NCI-H748 (cell line): Measurements from ENCODE around the gene CCDC157.

ENCODE experiments used
- DNase-seq: peaks from one replicate; lab custom pipeline; 2025; ENCODE audit not compliant: unreplicated experiment; lab: John Stamatoyannopoulos, UW

Gene CCDC157

GRCh38 chr22:30411780-30412179 is 55.0 kb downstream of the CCDC157 start:
- DNase-seq = no peak

- DNase-seq = no peak
These were observed 56.2 kb downstream of the CCDC157 start for GRCh38 chr22:30413001-30413400.

- no peak for DNase-seq
These were observed 57.1 kb downstream of the CCDC157 start for GRCh38 chr22:30413745-30414524.

- no peak for DNase-seq
These were observed 57.8 kb downstream of the CCDC157 start for GRCh38 chr22:30414525-30415047.

GRCh38 chr22:30416403-30416802 is 59.6 kb downstream of the CCDC157 start:
- DNase-seq = no peak

GRCh38 chr22:30416837-30417236 is 60.0 kb downstream of the CCDC157 start:
- no peak for DNase-seq

- no peak for DNase-seq
These were observed 63.7 kb downstream of the CCDC157 start for GRCh38 chr22:30420347-30421125.

GRCh38 chr22:30421695-30422480 is 65.1 kb downstream of the CCDC157 start:
- DNase-seq = no peak

- DNase-seq = peak; percentile 57
These were observed 65.9 kb downstream of the CCDC157 start for GRCh38 chr22:30422481-30423300.

GRCh38 chr22:30423301-30423958 is 66.6 kb downstream of the CCDC157 start:
- DNase-seq = peak; percentile 78

GRCh38 chr22:30423959-30424533 is 67.2 kb downstream of the CCDC157 start:
- peak; percentile 98 for DNase-seq

- no peak for DNase-seq
These were observed 67.9 kb downstream of the CCDC157 start for GRCh38 chr22:30424534-30425326.

- DNase-seq = no peak
These were observed 68.5 kb downstream of the CCDC157 start for GRCh38 chr22:30425327-30425615.

GRCh38 chr22:30425616-30426387 is 69.0 kb downstream of the CCDC157 start, which contains the start of gene MTFP1:
Gene MTFP1 (plus strand): TSS chr22:30425768. CDS start chr22:30425880, 112 bp downstream.
- peak; percentile 72 for DNase-seq
